Tibial nerve (tissue), 4 donors: ENCODE data around the gene GPR153.

ENCODE experiments used
- CTCF ChIP-seq, 5 experiments: fragments of 200-600 bp in 3 of 5; fragments of 450-650 bp in 2 of 5; sonication (generic) in 3 of 5; IDR thresholded peaks; one replicate each; pipeline ENCODE4 v1.5.1; 2016 to 2019; ENCODE audit warnings: antibody characterized with exemption in 5 of 5, mild to moderate bottlenecking in 3 of 5, moderate library complexity in 2 of 5
- EP300 ChIP-seq, 2 donors: sonication (generic); formaldehyde crosslinking; IDR thresholded peaks; one replicate each; pipeline ENCODE4 v1.6.1; 2017; ENCODE audit warnings: antibody characterized with exemption in 2 of 2, mild to moderate bottlenecking in 1 of 2
- POLR2A ChIP-seq, 2 donors: fragments of 450-650 bp; IDR thresholded peaks; one replicate each; pipeline ENCODE4 v1.6.1; 2017; ENCODE audit warnings: antibody characterized with exemption in 2 of 2, mild to moderate bottlenecking in 2 of 2, moderate library complexity in 2 of 2

GRCh38 chr1:6243053-6243834 is 17.7 kb downstream of the GPR153 start:
- TF ChIP-seq CTCF (IDR thresholded peaks at IDR 0.05): no peak
- no peak for TF ChIP-seq POLR2A (IDR thresholded peaks at IDR 0.05)
- TF ChIP-seq EP300 (IDR thresholded peaks at IDR 0.05): no peak
